ENCODE results near the gene PRR33.
"Not testable (repeated sequence)": the region's sequence is repeated elsewhere in the genome, so short reads cannot be mapped to it uniquely, and the experiment has no call there.

PRR33 gene

DNA sequence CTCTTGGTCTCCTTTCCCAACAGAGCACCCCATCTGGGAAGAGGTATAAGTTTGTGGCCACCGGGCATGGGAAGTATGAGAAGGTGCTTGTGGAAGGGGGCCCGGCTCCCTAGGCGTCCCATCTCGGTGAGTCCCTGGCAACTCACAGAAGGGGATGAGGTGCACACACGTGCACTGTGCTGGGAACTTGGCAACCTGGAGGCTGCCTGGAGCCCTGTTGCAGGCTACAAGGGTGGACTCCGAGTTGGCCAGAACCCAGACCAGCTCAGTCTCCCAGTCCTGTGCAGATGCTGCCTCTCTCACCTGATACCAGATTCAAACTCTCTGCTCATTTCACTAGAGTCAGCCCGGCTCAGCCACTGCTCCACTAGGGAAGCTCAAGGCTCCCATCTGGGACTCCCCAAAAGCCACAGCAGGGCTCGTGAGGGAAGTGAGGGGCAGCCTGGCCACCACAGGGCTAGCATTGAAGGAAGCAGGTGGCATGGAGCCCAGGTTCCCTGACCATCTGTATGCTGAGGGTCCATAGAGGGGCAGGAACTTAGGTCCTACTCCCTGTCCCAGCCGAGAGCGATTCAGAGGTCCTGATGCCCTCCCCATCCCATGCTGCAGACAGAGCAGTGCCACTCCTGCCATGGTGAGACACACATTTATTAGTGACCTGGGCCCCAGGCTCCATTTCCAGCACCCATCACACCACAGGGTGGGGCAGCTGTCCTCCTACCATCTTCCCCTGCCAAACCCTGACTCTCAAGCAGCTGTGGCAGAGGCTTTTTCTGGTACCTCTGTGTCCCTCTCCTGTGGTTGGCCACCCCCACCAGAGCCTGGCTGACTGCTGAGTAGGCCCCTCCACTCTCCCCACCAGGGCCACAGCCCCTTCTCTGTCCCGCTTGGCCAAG, 4.0 kb downstream of the PRR33 start:
- Histone ChIP-seq H3K4me1 (ENCODE audit: control insufficient read depth, insufficient read depth, low read length) (no peaks in the 10 kb centered on the region), H3K4me3 (ENCODE audit: low read length) (no peak overlapping the region), H3K27ac (ENCODE audit: low read length) (no peak overlapping the region), H3K9me3 (ENCODE audit: control insufficient read depth, insufficient read depth, low read length) (no peaks in the 10 kb centered on the region), H3K27me3 (ENCODE audit: control insufficient read depth, insufficient read depth, low read length) (no peaks in the 10 kb centered on the region), H3K36me3 (ENCODE audit: control insufficient read depth, insufficient read depth, low read length) (no peaks in the 10 kb centered on the region; the same call in 1 of the 2 replicates)
- no CpG with 5 or more reads among the region's 11 CpGs for WGBS (ENCODE audit: insufficient coverage, insufficient read length)
- DNase-seq (ENCODE audit: low read depth, low spot score): no peak

DNA sequence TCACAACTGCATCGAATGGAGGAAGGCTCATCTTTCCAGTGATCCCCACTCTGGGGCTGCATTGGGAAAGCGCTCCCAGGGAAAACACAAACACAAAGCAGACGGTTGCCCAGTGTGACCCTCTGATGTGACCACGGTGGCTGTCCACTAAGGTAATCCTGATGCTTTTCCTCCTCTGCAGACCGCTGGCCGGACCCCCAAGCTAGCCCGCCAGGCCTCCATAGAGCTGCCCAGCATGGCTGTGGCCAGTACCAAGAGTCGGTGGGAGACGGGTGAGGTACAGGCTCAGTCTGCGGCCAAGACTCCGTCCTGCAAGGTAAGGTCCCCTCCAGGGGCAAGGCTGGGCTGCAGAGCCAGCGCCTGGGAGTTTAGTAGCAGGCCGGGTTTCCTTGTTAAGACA, 5.1 kb downstream of the PRR33 start:
- WGBS (ENCODE audit: insufficient coverage, insufficient read length): no CpG with 5 or more reads among the region's 13 CpGs
- not testable (repeated sequence) for DNase-seq (ENCODE audit: low read depth, low spot score); H3K4me1 ChIP-seq (ENCODE audit: control insufficient read depth, insufficient read depth, low read length); H3K27me3 ChIP-seq (ENCODE audit: control insufficient read depth, insufficient read depth, low read length); H3K27ac ChIP-seq (ENCODE audit: low read length); H3K36me3 ChIP-seq (ENCODE audit: control insufficient read depth, insufficient read depth, low read length); H3K4me3 ChIP-seq (ENCODE audit: low read length); H3K9me3 ChIP-seq (ENCODE audit: control insufficient read depth, insufficient read depth, low read length)

DNA sequence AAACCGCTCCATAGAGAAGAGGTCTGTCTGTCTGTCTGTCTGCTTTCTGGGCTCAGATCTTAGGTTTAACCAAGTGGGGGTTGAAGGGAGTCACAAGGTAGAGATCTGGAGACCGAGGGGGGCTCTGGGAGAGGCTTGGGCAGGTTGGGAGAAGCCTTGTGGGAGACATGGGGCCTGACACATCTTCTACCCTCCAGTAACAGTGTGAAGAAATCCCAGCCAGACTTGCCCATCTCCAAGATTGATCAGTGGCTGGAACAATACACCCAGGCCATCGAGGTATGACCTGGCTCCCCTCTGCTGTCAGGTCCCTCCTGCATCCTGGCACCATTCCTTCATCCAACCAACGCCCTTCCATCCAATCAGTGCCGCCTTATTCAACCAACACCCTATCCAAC, 7.4 kb downstream of the PRR33 start:
- no peak for DNase-seq (ENCODE audit: low read depth, low spot score)
- no CpG with 5 or more reads among the region's 5 CpGs for WGBS (ENCODE audit: insufficient coverage, insufficient read length)
- no peaks in the 10 kb centered on the region for H3K9me3 ChIP-seq (ENCODE audit: control insufficient read depth, insufficient read depth, low read length)
- H3K27ac ChIP-seq (ENCODE audit: low read length): no peak overlapping the region
- no peaks in the 10 kb centered on the region for H3K27me3 ChIP-seq (ENCODE audit: control insufficient read depth, insufficient read depth, low read length)
- no peaks in the 10 kb centered on the region; the same call in 1 of the 2 replicates for H3K36me3 ChIP-seq (ENCODE audit: control insufficient read depth, insufficient read depth, low read length)
- no peaks in the 10 kb centered on the region for H3K4me1 ChIP-seq (ENCODE audit: control insufficient read depth, insufficient read depth, low read length)
- no peak overlapping the region for H3K4me3 ChIP-seq (ENCODE audit: low read length)

DNA sequence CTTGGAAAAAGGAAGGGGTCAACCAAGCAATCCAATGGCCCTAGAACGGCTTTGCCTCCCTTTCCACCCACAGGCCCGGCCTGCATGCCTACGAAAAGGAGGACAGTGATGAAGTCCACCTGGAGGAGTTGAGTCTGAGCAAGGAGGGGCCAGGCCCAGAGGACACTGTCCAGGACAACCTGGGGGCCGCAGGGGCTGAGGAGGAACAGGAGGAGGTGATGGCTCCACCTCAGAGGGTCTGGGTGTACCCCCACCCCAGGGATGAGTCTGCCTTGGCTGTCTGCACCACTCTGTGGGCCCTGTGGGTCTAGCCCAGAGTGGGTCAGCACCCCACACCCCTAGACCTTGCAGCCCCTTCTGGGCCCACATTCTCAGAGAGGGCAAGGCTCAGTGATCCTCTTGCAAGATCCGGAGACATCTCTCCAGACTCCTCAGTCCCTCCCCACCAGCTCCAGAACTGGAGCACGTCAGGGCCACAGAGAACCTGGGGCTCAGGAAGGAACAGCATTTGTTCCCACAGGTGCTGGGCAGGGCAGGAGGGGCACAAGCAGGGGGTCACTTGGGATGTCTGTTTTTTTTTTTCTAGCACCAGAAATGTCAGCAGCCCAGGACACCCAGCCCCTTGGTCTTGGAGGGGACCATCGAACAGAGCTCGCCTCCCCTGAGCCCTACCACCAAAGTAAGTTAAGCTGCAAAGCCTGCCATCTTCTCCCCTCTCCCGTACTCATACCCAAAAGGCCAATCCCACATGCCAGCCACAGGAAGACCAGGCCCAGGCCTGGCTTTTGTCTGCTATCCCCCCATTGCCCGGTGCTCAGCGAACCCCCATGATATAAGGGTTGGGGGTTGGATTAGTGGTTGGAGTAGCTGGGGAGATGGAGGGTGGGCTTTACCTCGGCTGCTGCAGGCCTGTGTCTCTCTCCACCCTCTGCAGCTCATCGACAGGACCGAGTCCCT, 8.1 kb downstream of the PRR33 start:
- no peak overlapping the region for H3K4me3 ChIP-seq (ENCODE audit: low read length)
- H3K9me3 ChIP-seq (ENCODE audit: control insufficient read depth, insufficient read depth, low read length): no peaks in the 10 kb centered on the region
- no peak overlapping the region for H3K27ac ChIP-seq (ENCODE audit: low read length)
- no CpG with 5 or more reads among the region's 14 CpGs for whole genome bisulfite sequencing (ENCODE audit: insufficient coverage, insufficient read length)
- no peak for DNase-seq (ENCODE audit: low read depth, low spot score)
- H3K36me3 ChIP-seq (ENCODE audit: control insufficient read depth, insufficient read depth, low read length): no peaks in the 10 kb centered on the region; the same call in 1 of the 2 replicates
- no peaks in the 10 kb centered on the region for H3K27me3 ChIP-seq (ENCODE audit: control insufficient read depth, insufficient read depth, low read length)
- no peaks in the 10 kb centered on the region for H3K4me1 ChIP-seq (ENCODE audit: control insufficient read depth, insufficient read depth, low read length)

DNA sequence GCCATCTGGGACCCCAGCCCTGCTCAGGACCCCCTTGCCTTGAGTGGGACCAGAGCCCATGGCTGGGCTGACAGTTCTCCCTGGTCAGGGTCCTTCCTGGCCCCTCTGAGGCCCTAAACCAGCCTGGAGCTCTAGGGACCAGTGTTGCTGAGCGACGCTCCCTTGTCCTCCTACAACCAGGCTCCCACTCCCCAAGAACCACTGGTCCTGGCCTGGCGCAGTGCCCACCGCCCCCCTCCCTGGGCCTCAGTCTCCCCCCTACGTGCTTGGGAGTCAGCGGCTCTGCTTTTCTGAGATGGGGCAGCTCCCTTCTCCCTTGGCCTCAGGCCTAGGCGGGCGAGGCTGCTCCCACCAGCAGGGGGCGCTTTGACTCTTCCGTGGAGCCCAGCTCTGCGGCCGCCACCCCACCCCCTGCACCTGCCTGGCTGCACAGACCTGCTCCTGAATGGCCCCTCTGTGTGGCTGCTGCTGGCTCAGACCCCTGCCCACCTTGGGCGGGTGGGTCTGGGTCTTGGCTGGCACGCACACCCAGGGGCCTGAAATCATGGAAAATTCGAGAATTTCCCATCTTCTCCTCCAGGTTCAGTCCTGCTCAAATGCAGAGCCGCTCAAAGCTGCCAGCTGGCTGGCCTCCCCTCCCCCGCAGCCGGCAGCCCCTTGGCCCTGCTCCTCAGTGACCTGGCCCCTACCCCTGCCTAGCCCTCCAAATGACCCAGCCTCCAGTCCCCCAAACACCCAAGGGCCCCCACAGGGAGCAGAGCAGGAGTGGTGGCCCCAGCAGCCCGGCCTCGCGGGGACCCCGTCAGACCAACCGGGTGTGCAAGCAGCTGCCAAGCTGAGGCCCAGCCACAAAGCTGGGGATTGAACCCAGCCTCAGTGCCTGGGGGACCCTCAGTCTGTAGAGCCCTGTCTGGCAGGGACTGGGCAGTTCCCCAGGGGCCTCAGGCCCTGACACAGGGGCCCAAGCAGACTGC, 9.1 kb downstream of the PRR33 start:
- Histone ChIP-seq H3K36me3 (ENCODE audit: control insufficient read depth, insufficient read depth, low read length) (no peaks in the 10 kb centered on the region), H3K9me3 (ENCODE audit: control insufficient read depth, insufficient read depth, low read length) (no peaks in the 10 kb centered on the region), H3K27me3 (ENCODE audit: control insufficient read depth, insufficient read depth, low read length) (no peaks in the 10 kb centered on the region), H3K4me3 (ENCODE audit: low read length) (no peak overlapping the region), H3K4me1 (ENCODE audit: control insufficient read depth, insufficient read depth, low read length) (no peaks in the 10 kb centered on the region), H3K27ac (ENCODE audit: low read length) (no peak overlapping the region)
- WGBS (ENCODE audit: insufficient coverage, insufficient read length): no CpG with 5 or more reads among the region's 23 CpGs
- DNase-seq (ENCODE audit: low read depth, low spot score): peak; percentile 61

DNA sequence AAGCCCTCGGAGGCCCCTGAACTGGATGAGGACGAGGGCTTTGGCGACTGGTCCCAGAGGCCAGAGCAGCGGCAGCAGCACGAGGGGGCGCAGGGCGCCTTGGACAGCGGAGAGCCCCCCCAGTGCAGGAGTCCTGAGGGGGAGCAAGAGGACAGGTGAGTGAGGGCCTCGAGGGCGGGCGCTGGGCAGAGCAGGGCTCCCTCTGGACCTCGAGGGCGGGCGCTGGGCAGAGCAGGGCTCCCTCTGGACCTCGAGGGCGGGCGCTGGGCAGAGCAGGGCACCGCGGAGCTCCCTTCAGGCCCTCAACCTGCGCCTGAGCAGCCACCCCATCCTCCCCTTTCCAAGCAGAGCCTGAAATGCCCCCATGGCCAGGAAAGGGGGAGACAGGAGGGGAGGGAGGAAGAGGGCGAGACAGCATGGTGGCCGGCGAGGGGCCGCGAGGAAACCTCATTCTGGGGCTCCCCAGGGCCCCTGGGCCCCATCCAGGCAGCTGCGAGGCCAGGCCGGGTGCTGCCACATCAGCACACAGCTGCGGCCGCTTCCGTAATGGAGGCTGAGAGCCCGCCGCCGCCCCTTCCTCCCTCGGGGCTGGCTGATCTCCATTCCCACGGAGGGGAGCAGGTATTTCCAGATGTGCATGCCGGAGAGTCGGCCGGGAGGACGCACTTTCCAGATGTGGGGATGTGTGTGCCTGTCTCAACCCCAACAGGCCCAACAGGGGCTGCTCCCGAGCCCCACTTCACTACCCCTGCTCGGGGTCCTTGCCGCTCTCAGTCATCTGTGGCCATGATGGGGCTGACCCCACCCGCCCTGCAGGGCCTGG, 10.0 kb downstream of the PRR33 start:
- H3K27me3 ChIP-seq (ENCODE audit: control insufficient read depth, insufficient read depth, low read length): no peaks in the 10 kb centered on the region
- H3K27ac ChIP-seq (ENCODE audit: low read length): no peak overlapping the region
- H3K9me3 ChIP-seq (ENCODE audit: control insufficient read depth, insufficient read depth, low read length): no peaks in the 10 kb centered on the region
- no peaks in the 10 kb centered on the region for H3K4me1 ChIP-seq (ENCODE audit: control insufficient read depth, insufficient read depth, low read length)
- DNase-seq (ENCODE audit: low read depth, low spot score): no peak
- H3K36me3 ChIP-seq (ENCODE audit: control insufficient read depth, insufficient read depth, low read length): no peaks in the 10 kb centered on the region
- WGBS (ENCODE audit: insufficient coverage, insufficient read length): no CpG with 5 or more reads among the region's 43 CpGs
- H3K4me3 ChIP-seq (ENCODE audit: low read length): no peak overlapping the region

DNA sequence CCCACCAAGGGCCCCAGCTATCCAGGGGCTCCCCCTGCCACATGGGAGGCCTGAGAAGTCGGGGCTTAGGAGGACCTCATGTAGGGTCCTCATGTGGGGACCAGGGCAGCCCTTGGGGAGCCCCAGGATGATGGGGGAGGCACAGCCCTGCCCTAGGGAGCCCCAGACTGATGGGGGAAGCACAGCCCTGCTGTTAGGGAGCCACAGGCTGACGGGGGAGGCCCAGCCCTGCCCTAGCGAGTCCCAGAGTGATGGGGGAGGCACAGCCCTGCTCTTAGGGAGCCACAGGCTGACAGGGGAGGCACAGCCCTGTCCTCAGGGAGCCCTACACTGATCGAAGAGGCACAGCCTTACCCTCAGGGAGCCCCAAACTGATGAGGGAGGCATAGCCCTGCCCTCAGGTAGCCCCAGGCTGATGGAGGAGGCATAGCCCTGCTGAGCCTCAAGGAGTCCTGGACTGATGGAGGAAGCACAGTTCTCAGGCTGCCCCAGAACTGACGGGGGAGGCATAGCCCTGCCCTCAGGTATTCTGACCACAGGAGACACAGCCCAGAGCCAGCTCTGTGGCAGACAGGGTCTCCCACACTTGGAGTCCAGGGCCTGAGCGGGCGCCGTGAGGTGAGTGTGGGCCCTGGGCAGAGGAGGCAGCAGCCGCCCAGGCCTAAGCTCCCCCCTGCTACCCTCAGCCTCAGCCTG, 10.8 kb downstream of the PRR33 start:
- H3K36me3 ChIP-seq (ENCODE audit: control insufficient read depth, insufficient read depth, low read length): no peaks in the 10 kb centered on the region
- no peaks in the 10 kb centered on the region for H3K4me1 ChIP-seq (ENCODE audit: control insufficient read depth, insufficient read depth, low read length)
- H3K27me3 ChIP-seq (ENCODE audit: control insufficient read depth, insufficient read depth, low read length): no peaks in the 10 kb centered on the region
- DNase-seq (ENCODE audit: low read depth, low spot score): no peak
- WGBS (ENCODE audit: insufficient coverage, insufficient read length): no CpG with 5 or more reads among the region's 9 CpGs
- no peak overlapping the region for H3K27ac ChIP-seq (ENCODE audit: low read length)
- H3K9me3 ChIP-seq (ENCODE audit: control insufficient read depth, insufficient read depth, low read length): no peaks in the 10 kb centered on the region
- no peak overlapping the region for H3K4me3 ChIP-seq (ENCODE audit: low read length)

DNA sequence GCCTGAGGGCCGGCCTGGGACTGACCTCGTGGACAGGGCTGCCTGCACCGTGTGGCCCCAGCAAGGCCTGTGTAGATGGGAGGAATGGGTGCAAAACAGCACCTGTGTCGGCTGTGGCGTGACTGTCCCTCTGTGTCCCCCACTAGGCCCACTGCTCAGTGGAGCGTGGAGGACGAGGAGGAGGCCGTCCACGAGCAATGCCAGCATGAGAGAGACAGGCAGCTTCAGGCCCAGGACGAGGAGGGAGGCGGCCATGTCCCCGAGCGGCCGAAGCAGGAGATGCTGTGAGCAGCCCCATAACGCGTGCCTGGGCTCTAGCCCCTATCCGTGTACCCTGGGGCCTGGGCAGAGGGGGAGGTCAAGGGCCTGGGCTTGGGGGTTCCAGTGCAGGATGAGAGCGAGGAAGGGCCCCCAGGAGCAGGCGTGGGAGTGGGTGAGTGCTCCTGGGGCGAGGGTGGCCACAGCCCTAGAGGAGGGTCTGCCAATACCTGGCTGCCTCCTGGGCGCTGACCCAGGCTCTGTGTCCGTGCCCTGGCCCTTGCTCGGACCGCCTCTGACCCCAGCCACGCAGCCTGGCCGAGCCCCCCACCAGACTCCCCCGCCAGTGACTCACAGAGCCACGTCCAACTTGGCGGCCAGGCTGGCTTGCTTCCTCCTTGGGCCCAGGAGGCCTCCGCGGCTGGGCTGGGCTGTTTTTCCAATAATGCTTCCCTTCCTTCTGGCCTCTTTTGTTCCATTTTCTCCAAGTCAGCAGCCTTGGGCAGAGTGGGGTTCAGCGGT, 11.6 kb downstream of the PRR33 start:
- Histone ChIP-seq H3K36me3 (ENCODE audit: control insufficient read depth, insufficient read depth, low read length) (no peaks in the 10 kb centered on the region; the same call in 1 of the 2 replicates), H3K9me3 (ENCODE audit: control insufficient read depth, insufficient read depth, low read length) (no peaks in the 10 kb centered on the region), H3K27ac (ENCODE audit: low read length) (no peak overlapping the region), H3K27me3 (ENCODE audit: control insufficient read depth, insufficient read depth, low read length) (no peaks in the 10 kb centered on the region), H3K4me3 (ENCODE audit: low read length) (no peak overlapping the region), H3K4me1 (ENCODE audit: control insufficient read depth, insufficient read depth, low read length) (no peaks in the 10 kb centered on the region)
- no peak for DNase-seq (ENCODE audit: low read depth, low spot score)
- no CpG with 5 or more reads among the region's 32 CpGs for WGBS (ENCODE audit: insufficient coverage, insufficient read length)
